ENCODE data around the gene KRT17.

KRT17 gene

GRCh38 chr17:41651625-41652460 lies 27.5 kb upstream of the KRT17 start:
- no peak for TF ChIP-seq CTCF (IDR thresholded peaks at IDR 0.05)
- Histone ChIP-seq H3K4me3 (peak overlapping the region; percentile 18 to 37), H3K4me1 (peaks cover 3 to 53% (median 23%) of the 10 kb centered on the region in 4 donors), H3K9me3 (no peaks in the 10 kb centered on the region), H3K36me3 (no peaks in the 10 kb centered on the region), H3K27me3 (no peaks in the 10 kb centered on the region), H3K27ac (peak overlapping the region; percentile 78 to 80)
- DNase-seq: peak in 1 of 2 donors; percentile 81
- intact Hi-C loops (cut with DNase I; ENCODE audit: low total_unique reads): no loop called here

- H3K9me3 ChIP-seq: no peaks in the 10 kb centered on the region
- no peaks in the 10 kb centered on the region for H3K27me3 ChIP-seq
- no peak for TF ChIP-seq CTCF (IDR thresholded peaks at IDR 0.05)
- H3K36me3 ChIP-seq: no peaks in the 10 kb centered on the region
- peak overlapping the region; percentile 78 to 80 for H3K27ac ChIP-seq
- peaks cover 3 to 49% (median 23%) of the 10 kb centered on the region in 4 donors for H3K4me1 ChIP-seq
- DNase-seq: no peak
- H3K4me3 ChIP-seq: peak overlapping the region; percentile 18 to 37
- intact Hi-C loops (cut with DNase I; ENCODE audit: low total_unique reads): no loop called here
These were observed 26.6 kb upstream of the KRT17 start for GRCh38 chr17:41650794-41651624.

- no peak for TF ChIP-seq CTCF (IDR thresholded peaks at IDR 0.05)
- no peaks in the 10 kb centered on the region for H3K36me3 ChIP-seq
- no peaks in the 10 kb centered on the region for H3K27me3 ChIP-seq
- intact Hi-C loops (cut with DNase I; ENCODE audit: low total_unique reads): loop anchor here (5.0 kb wide), 2 partner anchors 103 to 743 kb away; no protein-coding TSS in a partner anchor
- H3K9me3 ChIP-seq: no peaks in the 10 kb centered on the region
- H3K27ac ChIP-seq: peak overlapping the region; percentile 78 to 80
- H3K4me1 ChIP-seq: peaks cover 3 to 47% (median 26%) of the 10 kb centered on the region in 4 donors
- no peak for DNase-seq
- no peak overlapping the region for H3K4me3 ChIP-seq
These were observed 25.6 kb upstream of the KRT17 start for GRCh38 chr17:41649923-41650519.

GRCh38 chr17:41648411-41649195 lies 24.2 kb upstream of the KRT17 start:
- intact Hi-C loops (cut with DNase I; ENCODE audit: low total_unique reads): loop anchor here (5.0 kb wide), 2 partner anchors 101 to 741 kb away; no protein-coding TSS in a partner anchor

More at GRCh38 chr17:41648411-41649195, 24.2 kb upstream of the KRT17 start:
- peak; percentile 94 for TF ChIP-seq CTCF (IDR thresholded peaks at IDR 0.05)
- no peaks in the 10 kb centered on the region for H3K9me3 ChIP-seq
- H3K36me3 ChIP-seq: no peaks in the 10 kb centered on the region
- peak overlapping the region; percentile 50 to 68 for H3K27ac ChIP-seq
- peak overlapping the region; percentile 30 to 47 for H3K4me3 ChIP-seq
- no peaks in the 10 kb centered on the region for H3K27me3 ChIP-seq
- peak; percentile 79 to 91 for DNase-seq
- peaks cover 3 to 46% (median 26%) of the 10 kb centered on the region in 4 donors for H3K4me1 ChIP-seq
